Islet of Langerhans (tissue), 1 donor: ENCODE data around the gene DNAJB4.
"Not testable (repeated sequence)": the region's sequence is repeated elsewhere in the genome, so short reads cannot be mapped to it uniquely, and the experiment has no call there.

Experiments
- FAIRE-seq: peaks from one replicate; lab custom pipeline; 2011; peaks lifted over from hg19 to GRCh38; lab: Jason Lieb, UNC

The DNAJB4 gene

DNA sequence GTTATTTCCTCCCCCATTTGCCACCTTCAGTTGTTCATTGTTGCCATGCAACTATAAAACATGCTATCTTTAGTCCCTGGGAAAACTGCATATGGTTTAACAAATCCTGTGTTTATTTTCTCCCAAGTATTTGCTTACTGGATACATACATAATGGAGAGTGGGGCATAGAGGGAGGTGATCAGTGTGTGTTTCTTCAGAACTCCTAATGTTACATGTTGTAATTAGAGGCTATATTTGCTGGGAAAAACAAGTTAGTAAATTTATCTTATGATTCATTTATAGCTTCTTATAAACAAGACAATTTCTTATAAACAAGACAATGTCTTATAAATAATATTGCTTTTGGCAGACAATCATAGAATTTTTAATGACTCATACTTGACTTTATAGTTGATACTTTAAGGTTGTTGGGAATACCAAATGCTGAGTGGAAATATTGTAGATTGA is 33.8 kb downstream of the DNAJB4 start:
- peak; percentile 60 for FAIRE-seq

DNA sequence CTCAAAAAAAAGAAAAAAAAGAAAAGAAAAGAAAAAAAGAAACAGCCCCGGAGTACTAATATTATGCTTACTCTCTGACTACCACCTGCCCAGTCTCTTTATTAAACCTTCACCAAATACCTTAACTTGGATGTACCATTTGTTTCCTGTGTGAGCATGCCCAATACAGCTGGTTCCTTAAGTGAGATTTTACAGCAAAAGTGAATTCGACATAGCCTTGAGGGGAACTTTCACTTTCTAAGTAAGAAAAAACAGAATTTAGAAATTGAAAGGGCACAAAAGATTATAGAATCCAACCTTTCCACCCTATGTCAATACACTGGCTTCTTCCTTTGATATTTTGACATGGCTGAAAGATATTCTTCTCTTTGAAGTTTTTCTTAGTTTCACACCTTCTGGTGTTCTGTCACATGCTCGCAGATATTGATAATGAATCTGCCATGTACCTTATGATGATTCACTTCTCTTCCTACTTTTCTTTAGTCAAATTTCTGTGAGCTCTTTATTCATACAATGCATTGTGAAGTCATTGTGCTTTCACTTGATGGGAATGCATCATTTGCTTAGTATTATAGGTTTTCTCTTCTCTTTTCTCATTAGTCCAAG is 35.8 kb downstream of the DNAJB4 start:
- FAIRE-seq, result no peak

DNA sequence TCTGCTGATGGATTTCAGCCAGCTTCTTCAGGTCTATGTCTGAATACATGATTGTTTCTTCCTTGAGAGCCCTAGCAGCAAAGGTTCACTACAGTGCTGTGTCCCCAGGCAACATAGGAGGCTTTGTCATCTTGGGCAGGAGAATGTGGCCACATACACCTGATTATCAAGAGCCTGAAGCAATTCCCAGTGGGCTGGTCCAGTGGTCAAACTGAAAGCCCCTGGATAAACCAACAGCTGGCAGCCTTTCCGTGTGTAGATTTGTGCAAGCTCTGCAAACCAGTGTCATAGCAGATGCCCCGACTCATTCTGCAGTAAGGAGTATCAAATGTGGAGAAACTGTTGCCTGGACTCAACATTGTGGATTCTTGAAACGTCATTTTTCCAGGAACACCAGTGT is 38.7 kb downstream of the DNAJB4 start:
- no peak for FAIRE-seq

DNA sequence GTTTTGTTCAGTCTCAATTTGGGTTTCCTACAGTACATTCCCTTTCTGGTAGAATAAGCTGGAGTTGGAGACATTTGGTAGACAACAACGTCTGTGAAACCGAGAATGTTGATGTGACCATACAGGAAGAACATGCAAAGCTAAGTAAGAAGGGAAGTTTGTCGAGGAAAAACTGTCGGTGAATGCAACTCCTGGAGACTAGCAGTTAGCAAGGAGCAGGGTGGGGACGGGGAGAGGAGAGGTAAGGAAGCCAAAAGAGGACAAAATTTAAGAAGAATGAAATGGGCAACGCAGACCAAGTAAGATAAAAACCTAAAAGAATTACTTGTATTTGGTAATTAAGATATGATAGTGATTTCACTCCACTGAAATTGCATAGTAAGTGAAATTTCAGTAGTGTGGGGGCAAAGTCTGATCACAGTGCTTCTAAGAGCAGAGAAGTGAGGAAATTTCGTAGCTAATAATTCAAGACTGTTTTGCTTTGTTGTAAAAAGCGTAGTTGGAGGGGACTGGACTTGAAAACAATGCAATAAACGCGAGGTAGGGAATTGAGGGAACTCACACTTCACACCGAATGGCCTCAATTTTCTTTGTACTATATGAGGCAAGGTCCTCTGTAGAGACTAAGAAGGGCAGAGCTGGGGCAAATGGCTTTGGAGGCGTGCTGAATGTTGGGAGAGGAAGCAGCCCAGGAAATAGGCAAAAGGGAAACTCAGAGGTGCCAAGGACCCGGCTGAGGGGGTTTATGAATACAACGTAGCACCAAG is 40.2 kb downstream of the DNAJB4 start:
- no peak for FAIRE-seq

DNA sequence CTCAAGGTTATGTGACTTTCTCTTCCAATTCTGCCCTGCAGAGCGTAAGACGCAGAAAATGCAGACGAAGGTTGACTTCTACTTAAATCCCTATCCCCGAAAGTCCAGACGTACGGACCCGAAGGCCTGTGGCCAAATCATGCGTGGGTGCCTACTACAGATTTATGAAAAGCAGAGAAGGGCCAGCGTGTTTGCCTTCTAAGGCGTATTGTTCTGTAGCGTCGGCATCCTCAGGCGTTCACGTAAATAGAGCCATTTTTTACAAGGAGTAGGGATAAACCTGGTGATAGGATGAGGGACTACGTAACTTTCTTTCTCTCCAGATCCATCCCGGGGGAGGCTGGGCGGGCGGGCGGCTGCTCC is 40.8 kb downstream of the DNAJB4 start:
- no peak for FAIRE-seq

DNA sequence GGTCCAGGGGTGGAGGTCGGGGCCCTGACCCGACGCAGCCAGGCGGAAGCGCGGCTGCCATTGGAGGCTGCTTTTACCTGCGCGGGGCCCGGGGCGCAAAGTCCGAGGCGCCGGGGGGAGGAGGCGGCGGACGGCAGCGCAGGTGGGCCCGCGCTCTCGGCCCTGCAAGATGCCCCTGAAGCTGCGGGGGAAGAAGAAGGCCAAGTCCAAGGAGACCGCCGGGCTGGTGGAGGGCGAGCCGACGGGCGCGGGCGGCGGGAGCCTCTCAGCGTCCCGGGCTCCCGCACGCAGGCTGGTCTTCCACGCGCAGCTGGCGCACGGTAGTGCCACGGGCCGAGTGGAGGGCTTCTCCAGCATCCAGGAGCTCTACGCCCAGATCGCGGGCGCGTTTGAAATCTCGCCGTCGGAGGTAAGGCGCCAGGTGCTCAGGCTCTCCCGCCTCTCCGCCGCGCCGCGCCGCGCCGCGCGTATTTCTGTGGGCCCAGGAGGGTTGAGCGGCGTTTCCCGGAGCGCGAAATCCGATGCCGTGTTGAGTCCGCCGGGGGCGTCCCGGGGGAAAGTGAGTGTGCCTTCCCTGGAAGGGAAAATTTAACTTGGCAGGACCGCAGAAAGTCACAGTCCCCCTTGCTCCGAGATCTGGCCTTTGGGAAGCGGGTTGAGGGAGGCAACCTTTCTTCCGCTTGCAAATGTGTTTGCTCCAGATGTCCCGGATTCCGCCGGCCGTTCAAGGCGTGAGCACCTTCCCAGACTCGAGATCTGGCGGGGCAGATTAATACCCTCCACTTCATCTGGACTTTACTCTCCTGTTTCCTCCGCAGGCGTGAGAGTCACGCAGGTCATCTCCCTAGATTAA is 41.4 kb downstream of the DNAJB4 start, which contains the start of gene GIPC2:
GIPC2 (plus strand) TSS at position 41 of the 853 bp plus-strand sequence; CDS start at position 170, 129 bp downstream.
- no peak for FAIRE-seq

DNA sequence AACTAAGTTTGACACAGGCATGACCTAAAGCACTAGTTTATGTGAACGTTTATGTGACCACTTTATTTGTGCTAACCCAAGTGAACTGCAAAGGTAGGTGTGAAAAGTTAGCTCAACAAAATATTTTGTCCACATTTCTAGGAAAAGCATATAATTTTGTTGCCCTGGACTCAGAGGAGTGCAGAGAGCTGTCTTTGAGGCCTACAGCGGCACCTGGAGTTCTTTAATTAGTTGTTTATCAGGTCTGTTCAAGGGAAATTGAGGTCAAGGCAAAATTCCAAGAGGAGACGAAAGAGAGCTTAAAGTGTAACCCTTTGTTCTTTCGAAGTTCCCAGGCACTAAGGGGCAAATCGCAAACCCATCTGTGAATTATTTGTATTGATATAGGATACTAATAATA is 42.4 kb downstream of the DNAJB4 start:
- no peak for FAIRE-seq

DNA sequence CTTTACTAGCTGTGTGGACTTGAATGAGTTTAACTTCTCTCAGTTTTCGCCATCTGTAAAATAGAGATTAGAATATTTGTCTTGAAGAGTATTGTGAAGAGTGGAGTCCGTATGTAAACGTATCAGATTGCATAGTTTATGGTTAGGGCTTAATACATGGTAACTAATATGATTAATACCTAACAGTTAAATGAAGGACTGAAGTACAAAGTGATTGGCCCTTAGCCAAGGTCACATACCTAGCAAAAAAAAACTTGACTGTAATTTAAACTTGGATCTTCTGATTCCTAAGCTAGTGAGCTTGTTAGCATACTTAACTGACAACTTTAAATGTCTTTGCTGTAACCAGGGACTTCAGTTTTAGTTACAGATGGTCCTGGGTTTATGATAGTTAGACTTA is 42.9 kb downstream of the DNAJB4 start:
- peak; percentile 84 for FAIRE-seq

DNA sequence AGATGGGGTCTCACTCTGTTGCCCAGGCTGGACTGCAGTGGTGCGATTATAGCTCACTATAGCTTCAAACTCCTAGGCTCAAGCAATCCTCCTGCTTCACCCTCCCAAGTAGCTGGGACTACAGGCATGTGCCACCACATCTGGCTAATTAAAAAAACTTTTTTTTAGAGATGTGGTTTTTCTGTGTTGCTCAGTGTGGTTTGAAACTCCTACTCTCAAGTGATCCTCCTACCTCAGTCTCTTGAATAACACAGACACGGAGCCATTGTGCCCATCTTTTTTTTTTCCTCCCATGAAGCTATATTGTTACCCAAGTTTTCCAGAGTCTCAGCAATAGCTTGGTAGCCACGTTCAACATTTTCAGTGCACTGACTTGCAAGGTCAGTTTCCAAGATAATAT is 43.7 kb downstream of the DNAJB4 start:
- no peak for FAIRE-seq

DNA sequence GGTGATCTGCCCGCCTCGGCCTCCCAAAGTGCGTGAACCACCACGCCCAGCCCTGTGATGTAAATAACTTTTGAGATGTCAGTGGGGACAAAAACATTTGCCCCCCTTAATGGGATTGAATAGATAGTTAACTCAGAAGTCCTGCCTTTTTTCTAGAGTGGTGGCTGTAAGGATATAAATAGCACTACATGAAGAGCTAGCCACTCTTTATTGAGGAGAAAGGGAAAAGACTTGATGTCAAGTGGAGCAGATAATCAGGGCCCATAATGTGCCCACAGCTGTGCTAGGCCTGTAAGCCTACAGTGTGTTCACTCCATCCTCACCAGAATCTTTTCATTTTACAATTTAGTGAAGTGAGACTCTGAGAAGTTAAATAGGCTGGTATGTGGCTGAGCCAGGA is 44.7 kb downstream of the DNAJB4 start:
- FAIRE-seq, result no peak

DNA sequence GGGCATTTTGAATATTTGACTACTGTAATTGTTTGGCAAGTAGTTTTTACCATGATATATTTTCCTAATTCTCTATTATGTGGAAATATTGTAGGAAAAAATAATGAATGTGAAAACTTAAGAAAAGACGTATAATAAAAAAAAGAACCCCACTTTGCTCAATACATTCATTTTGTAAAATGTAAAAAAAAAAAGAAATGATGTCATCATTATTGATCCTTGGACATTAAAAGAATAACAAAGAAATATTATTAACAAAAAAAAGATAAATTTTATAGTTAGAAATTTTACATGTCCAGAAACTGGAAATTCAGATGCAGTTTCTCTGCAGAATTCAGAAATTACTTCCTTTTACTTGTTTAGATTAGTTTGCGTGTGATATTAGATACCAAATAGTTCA is 46.3 kb downstream of the DNAJB4 start:
- no peak for FAIRE-seq

DNA sequence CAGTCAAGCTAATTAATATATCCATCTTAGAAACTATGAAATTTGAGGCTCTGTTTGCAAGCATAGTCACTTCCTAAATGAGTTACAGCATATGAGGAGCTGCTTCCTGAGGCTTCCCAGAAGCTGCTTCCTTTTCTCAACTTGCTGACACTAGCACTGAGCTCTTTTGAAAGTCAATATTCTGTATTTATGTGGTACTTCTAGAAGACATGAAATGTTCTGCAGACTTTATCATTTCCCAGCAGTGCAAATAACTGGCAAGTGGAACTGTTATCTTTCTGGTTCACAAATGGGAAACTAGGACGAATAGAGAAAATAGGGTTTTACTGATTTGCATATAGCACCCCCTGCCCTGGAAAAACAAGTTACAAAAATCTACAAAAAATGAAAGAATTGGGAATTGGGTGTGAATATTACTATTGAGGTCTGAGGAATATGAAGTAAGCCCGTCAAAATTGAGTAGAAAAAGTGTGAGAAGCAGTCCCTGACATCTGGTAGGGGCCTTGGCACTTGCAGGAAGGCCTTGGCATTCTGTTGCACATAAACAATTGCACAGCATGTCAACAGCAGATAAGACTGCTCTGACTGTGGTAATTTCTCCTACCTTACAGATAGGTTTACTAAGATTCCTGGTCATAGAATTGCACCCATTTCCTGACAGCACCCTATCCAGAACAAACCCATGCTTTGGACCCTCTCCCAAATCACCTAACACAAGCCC is 48.1 kb downstream of the DNAJB4 start:
- no peak for FAIRE-seq

DNA sequence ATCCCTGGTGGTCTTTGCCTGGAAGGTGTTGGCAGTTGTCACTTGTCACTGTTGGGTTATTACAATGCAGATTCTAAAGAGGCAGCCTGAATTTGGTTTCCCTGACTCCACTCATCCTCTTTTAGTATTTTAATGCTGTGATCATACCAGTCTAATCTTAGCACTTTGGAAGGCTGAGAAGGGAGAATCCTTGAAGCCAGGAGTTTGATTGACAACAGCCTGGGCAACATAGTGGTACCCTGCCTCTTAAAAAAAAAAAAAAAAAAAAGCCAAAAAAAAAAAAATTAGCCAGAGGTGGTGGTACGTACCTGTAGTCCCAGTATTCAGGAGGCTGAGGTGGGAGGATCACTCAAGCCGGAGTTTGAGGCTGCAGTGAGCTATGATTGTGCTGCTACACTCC is 48.8 kb downstream of the DNAJB4 start:
- no peak for FAIRE-seq

DNA sequence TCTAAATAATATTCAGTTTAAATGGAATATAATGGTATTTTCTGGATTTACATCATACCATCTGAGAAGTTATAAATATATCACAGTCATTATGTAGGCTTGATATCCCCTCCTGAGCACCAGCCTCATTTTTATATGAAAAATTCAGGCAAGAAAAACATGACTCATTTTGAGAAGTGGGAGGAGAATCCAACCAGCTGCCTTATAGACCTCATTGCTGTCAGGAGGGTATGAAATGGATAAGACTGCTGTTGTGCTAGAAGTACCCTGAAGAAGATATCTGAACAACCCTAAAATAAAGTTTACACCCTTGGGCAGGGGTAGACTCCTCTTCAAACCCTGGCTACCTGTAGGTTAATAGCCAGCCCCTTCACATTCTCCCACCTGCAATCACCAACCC is 49.8 kb downstream of the DNAJB4 start:
- FAIRE-seq, result no peak

DNA sequence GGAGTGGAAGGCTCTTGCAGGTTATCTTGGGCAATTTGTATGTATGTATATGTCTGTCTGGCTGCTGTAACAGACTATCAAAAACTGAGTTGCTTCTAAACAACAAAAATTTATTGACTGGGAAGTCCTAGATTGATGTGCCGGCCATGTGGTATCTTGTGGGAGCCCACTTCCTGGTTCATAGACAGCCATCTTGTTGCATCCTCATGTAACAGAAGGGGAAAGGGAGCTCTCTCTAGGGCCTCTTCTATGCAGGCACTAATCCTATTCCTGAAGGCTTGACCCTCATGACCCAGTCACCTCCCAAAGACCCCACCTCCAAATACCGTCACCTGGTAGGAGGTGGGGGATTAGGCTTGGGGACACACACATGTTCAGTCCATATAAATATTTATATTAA is 50.2 kb downstream of the DNAJB4 start:
- no peak for FAIRE-seq

DNA sequence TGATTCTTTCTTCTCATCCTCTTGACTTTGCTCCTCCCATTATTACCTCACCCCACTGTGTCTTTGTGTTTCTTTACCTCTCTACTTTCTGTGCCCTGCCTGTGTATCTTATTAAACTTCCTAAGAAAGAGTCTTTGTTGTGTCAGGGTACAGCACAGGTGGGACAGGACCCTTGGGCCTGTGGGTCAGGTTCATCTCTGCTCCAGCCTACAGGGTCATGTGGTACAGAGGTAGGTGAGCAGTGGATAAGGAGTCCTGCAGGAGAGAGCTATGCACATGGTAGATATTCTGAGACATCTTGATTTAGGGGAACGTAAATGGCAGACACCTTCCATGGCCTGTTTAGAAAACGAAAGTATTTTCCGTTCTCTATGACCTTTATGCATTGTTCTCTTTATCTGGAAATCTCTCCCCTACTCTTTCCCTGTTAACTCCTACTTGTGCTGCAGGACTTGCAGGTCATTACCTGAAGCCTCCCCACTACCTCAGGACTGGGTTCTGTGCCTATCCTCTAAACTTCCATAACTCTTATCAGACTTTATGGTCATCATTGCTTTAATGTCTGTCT is 50.9 kb downstream of the DNAJB4 start:
- no peak for FAIRE-seq

DNA sequence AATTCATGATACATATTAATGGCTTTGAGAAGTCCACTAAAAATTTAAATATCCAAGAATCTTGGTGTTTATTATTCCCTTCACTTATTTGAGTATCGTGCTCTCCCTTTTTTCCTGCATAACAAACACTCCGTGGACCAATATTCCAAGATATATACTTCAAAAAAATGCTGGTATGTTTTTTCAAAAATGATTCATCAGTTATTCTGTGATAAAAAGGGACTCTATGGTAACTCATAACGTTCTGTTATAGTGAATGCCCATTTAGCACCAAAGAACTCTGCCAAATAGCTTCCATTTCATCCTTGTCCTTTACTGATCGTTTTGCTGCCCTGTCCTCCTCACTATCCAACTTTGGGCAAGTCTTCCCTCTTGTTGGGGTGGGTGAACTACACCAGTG is 53.9 kb downstream of the DNAJB4 start:
- FAIRE-seq, result no peak

DNA sequence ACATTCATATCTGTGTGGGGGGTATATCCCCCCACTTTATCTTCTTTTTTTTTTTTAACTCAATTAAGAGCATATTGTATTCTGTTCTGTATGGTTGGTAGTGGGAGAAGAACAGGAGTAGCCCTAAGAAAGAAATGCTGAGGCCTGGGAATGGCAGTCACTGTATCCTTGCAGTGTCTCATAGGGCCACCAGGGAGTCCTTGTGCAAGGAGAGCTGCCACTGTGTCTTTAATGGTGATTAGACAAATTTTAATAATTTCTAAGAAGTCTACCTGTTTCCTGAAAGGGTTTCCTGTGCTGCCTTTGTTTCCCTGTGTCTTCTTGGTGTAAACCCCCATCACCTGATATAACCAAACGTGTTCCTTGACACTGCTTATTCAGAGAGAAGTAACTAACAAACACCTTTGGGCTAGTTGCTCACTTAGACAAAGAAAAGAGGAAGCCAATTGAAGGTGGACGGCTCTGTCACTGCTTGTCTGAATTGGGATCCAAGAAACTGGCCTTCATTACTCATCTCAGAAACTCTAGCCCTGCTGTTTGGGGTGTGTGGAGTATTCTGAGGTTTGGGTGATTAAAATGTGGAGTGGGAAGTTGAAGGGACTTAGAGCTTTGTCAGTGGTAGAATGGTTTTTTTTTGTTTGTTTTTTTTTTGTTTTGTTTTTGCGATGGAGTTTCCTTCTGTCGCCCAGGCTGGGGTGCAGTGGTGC is 56.3 kb downstream of the DNAJB4 start:
- no peak for FAIRE-seq

DNA sequence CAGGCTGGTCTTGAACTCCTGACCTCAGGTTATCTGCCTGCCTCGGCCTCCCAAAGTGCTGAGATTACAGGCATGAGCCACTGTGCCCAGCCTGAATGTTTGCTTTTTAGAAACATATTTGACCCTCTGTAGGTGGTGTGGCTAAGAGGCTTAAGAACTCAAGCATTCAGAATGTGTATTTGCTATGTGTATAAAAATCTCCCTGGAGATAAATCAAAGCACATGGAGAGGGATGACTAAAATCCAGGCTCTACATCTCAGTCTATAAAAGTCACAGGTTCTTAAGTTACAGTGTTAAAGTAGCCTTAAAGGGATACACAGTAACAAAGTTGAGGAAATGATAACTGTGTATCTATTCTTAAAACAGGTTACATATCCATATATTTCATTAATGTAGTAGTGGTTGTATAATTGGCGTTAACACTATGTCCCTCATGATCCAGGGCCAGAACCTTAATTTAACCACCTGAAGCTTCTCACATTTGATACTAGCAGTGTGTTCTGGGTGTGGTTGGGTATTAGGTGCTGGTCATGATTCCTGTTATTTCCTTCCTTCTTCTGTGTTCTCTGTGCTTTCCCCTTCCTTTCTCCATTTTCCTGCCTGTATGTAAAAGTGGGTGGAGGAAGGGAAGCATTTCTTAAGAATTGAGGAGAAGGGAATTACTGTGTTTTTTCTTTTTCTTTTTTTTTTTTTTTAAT is 57.2 kb downstream of the DNAJB4 start:
- FAIRE-seq, result no peak

DNA sequence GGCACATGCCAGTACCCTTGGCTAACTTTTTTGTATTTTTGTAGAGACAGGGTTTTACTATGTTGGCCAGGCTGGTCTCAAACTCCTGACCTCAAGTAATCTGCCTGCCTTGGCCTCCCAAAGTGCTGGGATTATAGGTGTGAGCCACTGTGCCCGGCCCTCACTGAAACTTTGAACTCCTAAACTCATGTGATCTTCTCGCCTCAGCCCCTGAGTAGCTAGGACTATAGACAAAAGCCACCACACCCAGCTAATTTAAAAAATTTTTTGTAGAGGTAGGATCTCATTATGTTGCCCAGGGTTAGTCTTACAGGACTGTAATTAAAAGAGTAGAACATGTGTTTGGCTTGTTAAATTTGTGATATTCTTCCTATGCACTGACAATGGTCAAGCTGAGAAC is 60.1 kb downstream of the DNAJB4 start:
- not testable (repeated sequence) for FAIRE-seq
